Measurements from ENCODE around the gene ZSCAN1.

GRCh38 chr19:58034477-58034793, 610 bp downstream of the ZSCAN1 start:
- no peak for TF ChIP-seq GATA3 (IDR thresholded peaks at IDR 0.05; ENCODE audit: low read depth, low read length)
- no peak for TF ChIP-seq GATA2 (IDR thresholded peaks at IDR 0.05; ENCODE audit: low read depth, low read length)

All from SH-SY5Y (cell line).